ENCODE measurements around the gene LTC4S.
"Not testable (repeated sequence)": the region's sequence is repeated elsewhere in the genome, so short reads cannot be mapped to it uniquely, and the experiment has no call there.

The LTC4S gene

DNA sequence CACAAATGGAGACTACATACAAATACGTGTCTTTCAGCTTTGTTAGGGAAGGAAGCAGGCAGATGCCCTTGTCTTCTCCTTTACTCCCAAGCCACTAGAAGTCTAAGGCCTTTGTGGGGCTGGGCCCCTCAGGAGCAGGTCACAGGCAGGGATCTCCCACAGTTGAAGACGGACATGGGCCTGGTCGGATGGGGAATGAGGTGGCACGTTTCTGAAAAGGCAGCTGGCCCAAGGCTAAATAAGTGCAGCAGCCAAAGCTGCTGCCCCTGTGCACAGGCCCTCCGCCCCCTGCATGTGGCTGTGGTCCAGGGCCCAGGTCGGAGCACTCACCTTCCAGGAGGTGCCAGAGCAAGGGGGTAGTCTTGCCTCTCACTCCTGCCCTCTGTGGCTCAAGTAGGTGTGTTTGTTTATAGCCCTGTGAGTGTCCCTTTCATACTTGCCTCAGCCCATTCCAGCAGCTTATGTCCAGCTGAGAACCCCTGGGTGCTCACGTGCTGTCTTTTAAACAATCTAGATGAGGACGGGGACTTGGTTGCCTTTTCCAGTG lies 28.7 kb downstream of the LTC4S start:
- no peak for DNase-seq (ENCODE audit: low read depth in 2 of 3, low spot score in 2 of 3)

DNA sequence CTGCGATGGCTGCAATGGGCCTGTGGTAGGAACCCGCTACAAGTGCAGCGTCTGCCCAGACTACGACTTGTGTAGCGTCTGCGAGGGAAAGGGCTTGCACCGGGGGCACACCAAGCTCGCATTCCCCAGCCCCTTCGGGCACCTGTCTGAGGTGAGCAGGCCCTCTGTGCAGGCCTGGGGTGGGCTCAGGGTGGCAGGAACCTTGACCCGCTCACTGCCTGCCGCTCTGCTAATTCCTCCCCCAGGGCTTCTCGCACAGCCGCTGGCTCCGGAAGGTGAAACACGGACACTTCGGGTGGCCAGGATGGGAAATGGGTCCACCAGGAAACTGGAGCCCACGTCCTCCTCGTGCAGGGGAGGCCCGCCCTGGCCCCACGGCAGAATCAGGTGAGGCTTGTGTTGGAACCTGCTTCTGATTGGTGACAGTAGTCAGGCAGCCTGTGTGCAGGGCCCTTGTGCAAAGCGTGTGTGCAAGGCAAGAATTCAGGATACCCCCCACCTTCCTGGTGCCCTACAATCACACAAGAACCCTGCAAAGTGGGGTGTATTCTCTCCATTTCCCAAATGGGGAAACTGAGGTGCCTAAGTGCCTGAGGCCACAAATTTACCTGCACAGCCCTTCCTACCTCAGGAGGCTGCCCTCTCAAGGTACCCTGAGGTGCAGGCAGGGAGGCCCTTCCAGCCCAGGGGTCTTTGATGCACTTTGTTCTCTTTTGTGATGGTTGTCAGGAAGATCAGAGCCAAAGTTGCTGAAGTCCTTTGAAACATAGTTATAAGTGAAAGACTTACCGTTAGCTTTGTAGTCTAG lies 30.4 kb downstream of the LTC4S start:
- DNase-seq (ENCODE audit: low read depth in 2 of 3, low spot score in 2 of 3): no peak

DNA sequence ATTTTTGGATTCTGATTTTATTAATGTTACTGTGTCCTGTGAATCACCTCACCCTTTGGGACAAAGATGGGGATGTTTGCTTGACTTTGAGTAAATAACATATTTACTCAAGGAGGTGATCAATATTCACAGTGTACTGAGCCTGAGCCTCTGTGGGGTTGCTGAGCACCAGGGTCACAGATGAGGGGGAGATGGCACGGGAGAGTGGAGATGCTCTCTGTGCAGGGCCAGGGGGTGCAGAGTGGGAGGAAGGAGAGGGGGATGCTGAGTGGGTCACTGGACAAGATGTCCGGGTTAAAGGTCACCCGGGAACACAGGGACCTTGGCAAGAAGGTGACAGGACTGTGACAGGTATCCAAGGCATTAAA lies 30.9 kb downstream of the LTC4S start:
- DNase-seq (ENCODE audit: low read depth in 2 of 3, low spot score in 2 of 3): no peak

DNA sequence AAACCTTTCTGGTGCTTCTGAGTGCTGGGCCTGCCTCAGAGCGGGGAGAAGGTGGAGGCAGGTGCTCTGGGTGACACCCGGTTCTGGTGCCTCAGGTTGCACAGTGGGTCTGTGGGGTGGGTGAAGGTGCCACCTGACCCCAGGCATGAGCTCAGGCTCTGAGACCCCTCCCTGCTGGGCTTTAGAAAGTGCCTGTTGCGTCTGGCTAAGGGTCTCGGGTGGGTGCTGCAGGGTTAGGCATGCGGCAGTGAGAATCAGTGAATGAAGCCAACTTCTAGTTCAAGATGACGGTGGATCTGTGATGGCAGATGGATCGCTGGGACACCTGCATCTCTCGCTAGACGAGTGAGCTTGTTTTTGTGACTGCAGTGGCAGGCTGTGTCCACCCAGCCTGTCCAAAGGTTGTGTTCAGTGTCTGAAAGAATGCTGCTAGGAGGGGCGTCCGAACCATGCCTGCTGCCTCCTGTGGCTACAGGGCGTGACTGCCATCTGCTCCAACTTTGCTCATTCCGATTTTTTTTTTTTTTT lies 31.9 kb downstream of the LTC4S start:
- no peak for DNase-seq (ENCODE audit: low read depth in 2 of 3, low spot score in 2 of 3)

DNA sequence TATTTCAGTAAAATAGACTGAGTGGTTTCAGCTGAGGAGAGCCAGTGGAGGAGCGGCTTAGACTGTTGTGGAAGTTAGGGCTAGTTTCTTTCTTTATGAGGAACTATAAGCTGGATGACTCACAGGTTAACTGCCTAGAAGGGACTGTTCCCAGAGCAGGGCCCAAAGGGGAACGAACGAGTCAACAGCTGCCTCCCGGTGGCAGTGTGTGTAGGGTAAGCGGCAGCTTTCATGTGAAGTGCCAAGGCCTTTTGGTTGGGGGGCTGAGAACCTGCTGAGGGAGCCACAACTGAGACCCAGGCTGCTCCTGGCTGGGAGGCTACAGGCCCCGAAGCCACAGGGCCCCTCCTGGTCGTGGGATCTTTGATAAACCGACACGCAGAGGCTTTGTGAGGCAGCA lies 33.9 kb downstream of the LTC4S start:
- DNase-seq (ENCODE audit: low read depth in 2 of 3, low spot score in 2 of 3): no peak

DNA sequence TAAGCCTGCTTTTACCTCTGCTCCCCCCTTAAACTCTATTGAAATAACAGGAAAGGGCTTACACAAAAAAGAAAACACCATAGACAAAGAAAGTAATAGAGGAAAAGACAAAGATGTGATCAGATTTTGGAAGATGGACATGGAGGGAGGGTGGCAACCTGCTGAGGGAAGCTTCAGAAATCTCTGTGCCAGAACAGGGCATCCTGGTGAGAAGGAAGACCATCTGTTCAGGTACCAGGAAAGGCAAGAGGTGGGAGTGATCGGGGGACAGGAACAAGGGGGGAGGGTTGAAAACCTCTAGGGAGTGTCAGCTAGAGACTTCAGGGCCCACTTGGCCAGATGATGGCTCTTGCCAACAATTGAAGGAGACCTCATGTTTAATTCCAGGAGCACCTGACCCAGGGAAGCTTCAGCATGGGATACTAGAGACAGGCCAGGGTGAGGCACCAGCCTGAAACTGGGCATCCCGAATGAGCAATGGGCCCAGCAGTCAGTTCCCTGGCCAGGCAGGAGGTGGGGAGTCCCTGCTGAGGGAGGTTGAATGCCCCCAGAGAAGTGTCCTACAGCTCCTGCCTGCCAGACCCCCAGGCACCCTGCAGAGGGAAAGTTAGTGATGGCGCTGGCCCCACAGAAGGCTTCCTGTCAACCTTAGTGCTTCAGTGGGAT lies 35.1 kb downstream of the LTC4S start:
- no peak for DNase-seq (ENCODE audit: low read depth in 2 of 3, low spot score in 2 of 3)

DNA sequence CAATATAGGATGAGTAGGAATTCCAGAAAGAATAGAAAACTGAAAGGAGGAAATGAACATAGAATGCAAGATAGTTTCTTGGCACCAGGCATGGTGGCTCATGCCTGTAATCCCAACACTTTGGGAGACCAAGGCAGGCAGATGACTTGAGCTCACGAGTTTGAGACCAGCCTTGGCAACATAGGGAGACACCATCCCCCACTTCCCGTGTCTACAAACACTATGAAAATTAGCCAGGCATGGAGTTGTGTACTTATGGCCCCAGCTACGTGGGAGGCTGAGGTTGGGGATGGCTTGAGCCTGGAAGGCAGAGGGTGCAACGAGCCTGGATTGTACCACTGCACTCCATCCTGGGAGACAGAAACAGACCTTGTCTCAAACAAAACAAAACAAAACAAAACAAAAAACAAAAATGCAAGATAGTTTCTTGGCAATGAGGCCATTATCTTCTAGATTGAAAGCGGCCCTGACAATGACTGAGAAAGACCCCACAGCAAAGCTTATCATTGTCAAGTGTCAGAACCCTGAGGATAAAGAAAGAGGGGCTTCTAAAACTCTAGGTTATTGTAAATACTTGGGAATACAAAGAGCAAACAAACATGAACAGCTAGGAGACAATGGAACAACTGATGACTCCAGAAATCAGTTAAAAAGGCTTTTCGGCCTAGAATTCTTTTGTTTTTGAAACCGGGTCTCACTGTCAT lies 36.1 kb downstream of the LTC4S start:
- no peak for DNase-seq (ENCODE audit: low read depth in 2 of 3, low spot score in 2 of 3)

DNA sequence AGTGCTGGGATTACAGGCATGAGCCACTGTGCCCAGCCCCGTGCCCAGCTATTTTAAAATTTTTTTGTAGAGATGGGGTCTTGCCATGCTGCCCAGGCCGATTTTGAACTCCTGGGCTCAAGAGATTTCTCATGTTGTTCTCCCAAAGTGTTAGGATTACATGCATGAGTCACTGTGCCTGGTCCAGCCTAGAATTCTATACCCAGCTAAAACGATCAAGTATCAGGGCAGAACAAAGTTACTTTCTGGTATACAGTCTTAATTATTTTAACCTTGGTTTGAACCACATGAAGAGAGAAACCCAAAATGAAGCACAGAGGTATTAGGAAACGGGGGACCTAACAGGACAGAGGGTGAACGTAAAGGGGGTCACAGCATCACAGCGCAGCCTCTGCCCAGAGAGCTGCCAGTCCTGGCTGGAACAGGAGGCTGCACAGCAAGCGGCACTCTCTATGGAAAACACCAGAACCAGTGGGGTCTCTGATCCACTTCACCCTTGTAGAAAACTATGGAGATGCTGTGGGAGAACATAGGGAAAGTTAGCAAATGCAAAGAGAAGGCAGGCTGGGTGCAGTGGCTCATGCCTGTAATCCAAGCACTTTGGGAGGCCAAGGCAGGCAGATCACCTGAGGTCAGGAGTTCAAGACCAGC lies 37.2 kb downstream of the LTC4S start:
- no peak for DNase-seq (ENCODE audit: low read depth in 2 of 3, low spot score in 2 of 3)

DNA sequence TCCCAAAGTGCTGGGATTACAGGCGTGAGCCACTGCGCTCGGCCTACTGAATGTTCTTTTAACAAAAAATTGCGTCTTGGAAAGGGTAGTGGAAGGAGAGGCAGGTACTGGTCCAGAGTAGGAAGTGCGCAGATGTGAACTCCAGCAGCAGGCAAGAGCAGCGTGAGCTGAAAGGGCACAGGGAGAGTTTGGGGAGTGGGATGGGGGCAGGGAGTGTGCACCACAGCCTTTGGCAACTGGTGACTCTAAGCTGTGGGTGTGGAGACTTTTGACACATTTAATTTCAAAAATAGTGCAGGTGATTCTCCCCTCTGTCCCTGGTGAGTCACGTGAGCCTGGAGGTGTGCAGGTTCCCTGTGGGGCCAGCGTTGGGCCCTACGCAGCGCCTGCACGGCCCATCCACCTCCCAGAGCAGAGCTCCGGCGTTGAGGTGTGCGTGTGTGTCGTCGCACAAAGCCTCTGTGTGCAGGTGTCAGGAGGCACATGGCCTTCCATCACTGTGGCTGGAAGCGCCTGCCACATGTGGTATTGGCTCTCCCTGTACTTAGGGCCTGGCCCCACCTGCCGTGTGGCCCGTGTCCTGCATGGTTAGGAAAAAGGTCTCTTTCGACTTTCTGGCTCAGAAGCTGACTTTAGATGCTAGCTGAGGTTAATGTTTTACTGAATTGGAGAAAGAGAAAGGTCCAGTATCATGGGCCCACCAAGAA lies 38.4 kb downstream of the LTC4S start:
- no peak for DNase-seq (ENCODE audit: low read depth in 2 of 3, low spot score in 2 of 3)

DNA sequence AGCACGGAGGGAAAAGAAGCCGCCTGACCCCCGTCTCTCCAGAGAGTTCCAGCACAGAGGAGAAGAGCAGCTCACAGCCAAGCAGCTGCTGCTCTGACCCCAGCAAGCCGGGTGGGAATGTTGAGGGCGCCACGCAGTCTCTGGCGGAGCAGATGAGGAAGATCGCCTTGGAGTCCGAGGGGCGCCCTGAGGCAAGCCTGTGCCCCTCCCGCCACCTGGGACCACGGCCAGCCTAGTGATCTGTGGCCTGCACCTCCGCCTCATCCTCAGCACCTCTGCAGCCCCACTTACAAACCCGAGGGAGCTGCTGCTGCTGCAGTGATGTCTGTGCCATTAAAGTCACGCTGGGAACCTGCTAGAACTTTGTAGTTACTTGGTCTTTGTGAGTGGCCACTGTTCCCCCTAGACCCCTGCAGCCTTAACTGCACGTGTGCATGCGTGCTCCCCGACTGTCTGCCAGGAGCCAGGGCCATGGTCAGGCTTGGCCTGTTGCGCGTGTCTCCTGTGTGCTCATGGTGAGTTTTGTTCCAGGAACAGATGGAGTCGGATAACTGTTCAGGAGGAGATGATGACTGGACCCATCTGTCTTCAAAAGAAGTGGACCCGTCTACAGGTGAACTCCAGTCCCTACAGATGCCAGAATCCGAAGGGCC lies 39.4 kb downstream of the LTC4S start:
- DNase-seq (ENCODE audit: low read depth in 2 of 3, low spot score in 2 of 3): no peak

DNA sequence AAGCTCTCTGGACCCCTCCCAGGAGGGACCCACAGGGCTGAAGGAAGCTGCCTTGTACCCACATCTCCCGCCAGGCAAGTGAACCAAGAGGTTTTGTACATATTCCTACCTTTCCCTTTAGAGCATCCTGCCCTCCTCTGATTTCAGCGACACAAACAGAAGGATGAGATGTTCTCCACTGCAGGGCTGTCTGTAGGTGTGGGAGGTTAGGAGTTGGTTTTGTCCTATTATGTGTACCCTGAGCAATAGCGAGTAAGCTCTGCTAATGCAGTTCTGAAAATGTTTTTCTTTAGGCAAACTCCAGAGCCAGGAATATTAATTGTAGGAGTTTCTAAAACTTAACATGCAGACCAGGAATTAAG lies 39.9 kb downstream of the LTC4S start:
- no peak for DNase-seq (ENCODE audit: low read depth in 2 of 3, low spot score in 2 of 3)

DNA sequence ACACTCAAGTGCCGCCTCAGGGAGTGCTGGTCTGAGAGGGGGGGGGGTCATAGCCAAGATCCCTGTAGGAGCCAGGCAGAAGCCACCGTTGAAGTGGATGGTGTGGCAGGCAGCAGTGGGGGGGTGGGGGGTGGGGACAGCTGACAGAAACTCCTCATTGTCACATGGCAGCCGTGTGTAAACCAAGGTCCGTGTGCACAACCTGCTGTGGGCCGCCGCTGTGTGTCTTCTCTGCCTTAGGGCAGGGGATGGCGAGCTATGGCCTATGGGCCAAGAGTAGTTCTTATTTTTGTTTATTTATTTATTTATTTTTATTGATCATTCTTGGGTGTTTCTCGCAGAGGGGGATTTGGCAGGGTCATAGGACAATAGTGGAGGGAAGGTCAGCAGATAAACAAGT lies 40.3 kb downstream of the LTC4S start:
- no peak for DNase-seq (ENCODE audit: low read depth in 2 of 3, low spot score in 2 of 3)

DNA sequence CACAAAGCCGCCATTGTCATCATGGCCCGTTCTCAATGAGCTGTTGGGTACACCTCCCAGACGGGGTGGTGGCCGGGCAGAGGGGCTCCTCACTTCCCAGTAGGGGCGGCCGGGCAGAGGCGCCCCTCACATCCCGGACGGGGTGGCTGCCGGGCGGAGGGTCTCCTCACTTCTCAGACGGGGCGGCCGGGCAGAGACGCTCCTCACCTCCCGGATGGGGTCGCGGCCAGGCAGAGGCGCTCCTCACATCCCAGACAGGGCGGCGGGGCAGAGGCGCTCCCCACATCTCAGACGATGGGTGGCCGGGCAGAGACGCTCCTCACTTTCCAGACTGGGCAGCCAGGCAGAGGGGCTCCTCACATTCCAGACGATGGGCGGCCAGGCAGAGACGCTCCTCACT lies 41.1 kb downstream of the LTC4S start:
- not testable (repeated sequence) for DNase-seq (ENCODE audit: low read depth in 2 of 3, low spot score in 2 of 3)

DNA sequence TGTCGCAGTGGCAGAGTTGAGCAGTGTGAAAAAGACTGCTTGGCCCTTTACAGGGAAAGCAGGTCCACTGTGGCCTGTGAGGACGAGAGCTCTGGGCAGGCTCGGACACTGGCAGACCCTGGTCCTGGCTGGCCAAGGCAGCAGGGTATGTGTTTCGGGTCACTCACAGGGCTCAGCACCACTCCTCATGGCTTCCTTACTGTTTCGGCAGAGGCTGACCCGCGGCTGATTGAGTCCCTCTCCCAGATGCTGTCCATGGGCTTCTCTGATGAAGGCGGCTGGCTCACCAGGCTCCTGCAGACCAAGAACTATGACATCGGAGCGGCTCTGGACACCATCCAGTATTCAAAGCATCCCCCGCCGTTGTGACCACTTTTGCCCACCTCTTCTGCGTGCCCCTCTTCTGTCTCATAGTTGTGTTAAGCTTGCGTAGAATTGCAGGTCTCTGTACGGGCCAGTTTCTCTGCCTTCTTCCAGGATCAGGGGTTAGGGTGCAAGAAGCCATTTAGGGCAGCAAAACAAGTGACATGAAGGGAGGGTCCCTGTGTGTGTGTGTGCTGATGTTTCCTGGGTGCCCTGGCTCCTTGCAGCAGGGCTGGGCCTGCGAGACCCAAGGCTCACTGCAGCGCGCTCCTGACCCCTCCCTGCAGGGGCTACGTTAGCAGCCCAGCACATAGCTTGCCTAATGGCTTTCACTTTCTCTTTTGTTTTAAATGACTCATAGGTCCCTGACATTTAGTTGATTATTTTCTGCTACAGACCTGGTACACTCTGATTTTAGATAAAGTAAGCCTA lies 42.6 kb downstream of the LTC4S start:
- no peak for DNase-seq (ENCODE audit: low read depth in 2 of 3, low spot score in 2 of 3)

DNA sequence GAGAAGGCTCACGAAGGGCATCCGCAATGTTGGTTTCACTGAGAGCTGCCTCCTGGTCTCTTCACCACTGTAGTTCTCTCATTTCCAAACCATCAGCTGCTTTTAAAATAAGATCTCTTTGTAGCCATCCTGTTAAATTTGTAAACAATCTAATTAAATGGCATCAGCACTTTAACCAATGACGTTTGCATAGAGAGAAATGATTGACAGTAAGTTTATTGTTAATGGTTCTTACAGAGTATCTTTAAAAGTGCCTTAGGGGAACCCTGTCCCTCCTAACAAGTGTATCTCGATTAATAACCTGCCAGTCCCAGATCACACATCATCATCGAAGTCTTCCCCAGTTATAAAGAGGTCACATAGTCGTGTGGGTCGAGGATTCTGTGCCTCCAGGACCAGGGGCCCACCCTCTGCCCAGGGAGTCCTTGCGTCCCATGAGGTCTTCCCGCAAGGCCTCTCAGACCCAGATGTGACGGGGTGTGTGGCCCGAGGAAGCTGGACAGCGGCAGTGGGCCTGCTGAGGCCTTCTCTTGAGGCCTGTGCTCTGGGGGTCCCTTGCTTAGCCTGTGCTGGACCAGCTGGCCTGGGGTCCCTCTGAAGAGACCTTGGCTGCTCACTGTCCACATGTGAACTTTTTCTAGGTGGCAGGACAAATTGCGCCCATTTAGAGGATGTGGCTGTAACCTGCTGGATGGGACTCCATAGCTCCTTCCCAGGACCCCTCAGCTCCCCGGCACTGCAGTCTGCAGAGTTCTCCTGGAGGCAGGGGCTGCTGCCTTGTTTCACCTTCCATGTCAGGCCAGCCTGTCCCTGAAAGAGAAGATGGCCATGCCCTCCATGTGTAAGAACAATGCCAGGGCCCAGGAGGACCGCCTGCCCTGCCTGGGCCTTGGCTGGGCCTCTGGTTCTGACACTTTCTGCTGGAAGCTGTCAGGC lies 43.6 kb downstream of the LTC4S start:
- DNase-seq (ENCODE audit: low read depth in 2 of 3, low spot score in 2 of 3): no peak

DNA sequence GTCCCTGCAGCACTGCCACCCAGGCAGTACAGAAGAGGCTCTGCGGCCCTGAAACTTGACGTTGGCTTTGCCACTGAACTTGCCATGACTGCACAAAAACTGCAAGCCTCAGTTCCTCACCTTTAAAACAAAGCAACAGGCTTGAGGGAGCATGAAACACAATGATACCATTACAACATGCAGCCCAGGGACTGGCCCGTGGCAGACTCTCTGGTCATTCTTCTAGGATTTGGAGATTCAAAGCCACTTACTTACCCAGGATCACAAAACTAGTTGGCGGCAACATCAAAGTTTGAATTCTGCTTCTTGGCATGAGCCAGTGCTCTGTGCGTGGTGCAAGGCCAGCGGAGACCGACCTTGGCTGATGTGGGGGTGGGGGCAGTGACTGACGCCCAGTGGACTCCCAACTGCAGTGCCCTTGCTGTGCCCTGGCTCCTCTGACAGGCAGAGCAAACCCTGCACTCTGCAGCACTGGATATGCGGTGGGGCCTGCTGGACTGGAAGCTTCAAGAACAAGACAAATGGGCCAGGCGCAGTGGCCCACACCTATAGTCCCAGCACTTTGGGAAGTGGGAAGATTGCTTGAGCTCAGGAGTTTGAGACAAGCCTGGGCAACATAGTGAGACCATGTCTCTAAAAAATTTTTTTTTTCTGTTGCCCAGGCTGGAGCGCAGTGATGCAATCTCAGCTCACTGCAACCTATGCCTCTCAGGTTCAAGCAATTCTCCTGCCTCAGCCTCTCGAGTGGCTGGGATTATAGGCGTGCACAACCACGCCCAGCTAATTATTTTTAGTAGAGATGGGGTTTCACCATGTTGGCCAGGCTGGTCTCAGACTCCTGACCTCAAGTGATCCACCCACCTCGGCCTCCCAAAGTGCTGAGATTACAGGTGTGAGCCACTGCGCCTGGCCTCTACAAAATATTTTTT lies 45.8 kb downstream of the LTC4S start:
- DNase-seq (ENCODE audit: low read depth in 2 of 3, low spot score in 2 of 3): no peak

DNA sequence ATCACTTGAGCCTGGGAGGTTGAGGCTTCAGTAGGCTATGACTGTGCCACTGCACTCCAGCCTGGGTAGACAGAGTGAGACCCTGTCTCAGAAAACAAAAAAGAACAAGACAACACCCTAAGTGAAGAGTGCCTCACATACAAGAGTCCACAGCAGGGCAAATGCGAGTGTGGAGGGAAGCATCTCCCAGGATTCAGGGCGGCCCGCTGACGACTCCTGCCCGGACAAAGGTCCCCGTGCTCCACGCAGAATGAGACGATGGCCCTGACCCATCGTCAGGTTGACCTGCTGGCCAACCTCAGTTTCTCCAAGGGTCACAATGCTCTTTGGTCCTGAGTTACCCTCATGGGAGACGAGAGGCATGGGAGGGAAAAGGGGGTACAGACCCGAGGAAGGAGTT lies 46.5 kb downstream of the LTC4S start:
- no peak for DNase-seq (ENCODE audit: low read depth in 2 of 3, low spot score in 2 of 3)

Data from activated CD8-positive, alpha-beta memory T cell treated with anti-CD3 and anti-CD28 coated beads for 48 hours (primary cell).